Measurements from ENCODE around the gene DUSP16.

DNA sequence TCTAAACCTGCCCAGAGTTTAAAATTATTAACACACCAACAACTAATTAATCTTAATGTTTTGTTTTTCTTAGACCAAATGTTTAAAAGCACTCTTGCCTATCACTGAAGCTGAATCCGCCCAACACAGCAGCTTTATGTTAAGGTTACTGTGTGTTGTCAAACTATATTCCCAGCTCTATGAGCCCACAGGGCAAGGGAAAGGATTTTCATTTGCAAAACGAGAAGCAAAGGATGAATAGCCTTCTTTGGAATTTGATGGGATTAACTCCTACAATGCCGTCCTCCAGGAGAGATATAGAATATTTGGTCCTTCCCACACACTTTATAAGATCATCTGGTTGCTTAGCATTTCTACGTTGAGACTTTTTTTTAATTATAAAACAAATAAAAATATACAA is 43.7 kb downstream of the DUSP16 start:
- TF ChIP-seq CTCF (IDR thresholded peaks at IDR 0.05) (no peak), POLR2A (IDR thresholded peaks at IDR 0.05) (no peak)

Measured in transverse colon (tissue), 3 donors.